Stimulated activated CD8-positive, alpha-beta memory T cell treated with anti-CD3 and anti-CD28 coated beads, Interleukin-4, amount 100 ng/mL, for 1 hour (primary cell): Measurements from ENCODE around the gene XPC.
A peak's percentile ranks its signal among the peaks of the same experiment; 100 is the strongest.

Experiments
- DNase-seq, 2 donors: peaks; one replicate each; pipeline ENCODE4 v3.0.0-alpha.2; 2020; ENCODE audit warnings: low read depth in 2 of 2, low spot score in 1 of 2

Gene XPC

DNA sequence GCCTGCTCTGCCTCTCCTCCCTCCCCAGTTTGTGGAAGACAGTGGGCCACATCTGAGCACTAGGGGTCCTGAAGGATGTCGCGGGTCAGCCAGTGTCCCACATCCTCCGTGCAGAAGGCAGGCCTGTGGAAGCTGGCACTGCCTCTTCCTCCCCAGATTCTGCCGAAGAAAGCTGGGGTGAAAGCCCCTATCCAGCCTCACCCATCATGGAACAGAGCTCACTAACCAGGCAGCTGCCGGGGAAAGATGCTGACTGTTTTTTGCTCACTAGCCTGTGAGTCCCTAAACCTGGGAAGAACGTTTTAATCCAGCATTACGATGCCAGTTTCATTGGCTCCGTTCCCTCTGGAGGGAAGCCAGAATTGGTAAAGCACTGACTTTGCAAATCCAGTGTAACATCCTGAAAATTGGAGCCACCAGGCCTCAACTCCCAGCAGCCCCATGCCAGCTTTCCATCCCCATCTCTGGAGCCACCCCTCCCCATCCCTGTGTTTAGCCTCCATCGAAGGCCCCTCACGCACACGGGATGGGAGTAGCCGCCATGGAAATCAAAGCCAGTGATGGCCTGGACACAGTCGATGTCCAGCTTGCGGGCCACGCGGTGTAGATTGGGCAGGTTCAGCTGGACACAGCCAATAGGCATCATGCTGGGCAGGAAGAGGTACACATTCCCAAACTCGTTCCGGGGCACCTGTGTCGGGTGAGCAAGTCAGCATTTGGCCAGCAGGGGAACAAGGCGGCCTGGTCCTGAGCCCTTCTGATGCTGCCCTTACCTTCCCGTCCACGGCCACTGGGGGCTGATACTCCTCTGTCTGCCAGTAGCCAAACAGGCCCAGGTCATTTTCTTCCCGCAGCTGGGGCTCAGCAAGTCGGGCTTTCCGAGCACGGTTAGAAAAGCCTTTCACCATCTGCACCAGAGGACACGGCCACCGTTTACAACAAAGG lies 30.1 kb downstream of the XPC start:
- no peak for DNase-seq

DNA sequence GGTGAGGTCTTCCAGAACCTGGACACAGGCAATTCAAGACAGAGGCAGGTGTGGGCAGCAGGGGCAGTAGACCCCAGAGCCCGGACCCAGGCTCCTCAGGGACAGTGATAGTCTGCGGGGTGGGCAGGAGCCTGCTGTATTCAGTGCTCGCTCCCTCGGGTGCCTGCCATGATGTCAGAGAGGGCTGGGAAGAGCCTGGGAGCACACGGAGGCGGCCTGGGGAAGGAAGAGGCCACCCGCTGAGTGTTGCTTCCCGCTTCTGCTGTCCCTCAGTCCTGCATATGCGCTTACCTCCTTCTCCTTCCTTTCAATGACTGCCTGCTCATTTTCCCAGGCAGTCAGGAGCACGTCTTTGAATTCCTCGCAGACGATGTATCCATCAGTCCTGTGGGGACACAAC lies 30.8 kb downstream of the XPC start:
- DNase-seq, result no peak

- no peak for DNase-seq
Measured at GRCh38 chr3:14147066-14147435, 31.4 kb downstream of the XPC start.

DNA sequence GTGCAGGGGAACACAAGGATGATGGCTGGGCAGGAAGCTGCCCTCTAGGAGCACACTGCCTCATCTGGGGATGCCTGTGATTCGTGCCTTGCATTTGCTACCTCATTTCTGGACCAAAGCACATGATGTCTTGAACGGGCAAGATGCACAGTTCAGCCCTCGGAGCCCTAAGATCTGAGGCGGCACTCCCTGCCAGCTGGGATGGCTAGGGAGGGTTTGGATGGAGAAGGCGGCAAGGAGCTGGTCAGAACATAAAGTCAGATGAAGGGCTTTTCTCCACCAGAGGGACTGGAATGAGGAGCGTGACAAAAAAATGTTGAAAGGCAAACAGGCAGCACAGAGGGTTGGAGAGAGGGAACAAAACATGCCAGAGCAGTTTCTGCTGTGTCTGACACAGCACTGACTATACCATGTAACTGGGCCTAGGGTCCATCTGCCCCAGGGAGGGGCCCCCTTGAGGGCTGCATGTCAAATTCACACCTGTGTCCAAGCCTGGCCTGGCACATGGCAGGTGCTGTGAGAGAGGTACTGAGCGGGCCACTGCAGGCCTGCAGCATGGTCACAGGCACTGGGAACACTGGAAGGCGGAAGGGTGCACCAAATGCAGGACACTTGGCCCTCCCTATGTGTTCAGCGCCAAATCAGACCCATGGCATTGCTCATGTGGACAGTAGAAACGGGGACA lies 31.9 kb downstream of the XPC start:
- DNase-seq, result no peak

GRCh38 chr3:14145670-14146380 lies 32.6 kb downstream of the XPC start:
- no peak for DNase-seq

GRCh38 chr3:14145236-14145635 lies 33.2 kb downstream of the XPC start:
- no peak for DNase-seq

DNA sequence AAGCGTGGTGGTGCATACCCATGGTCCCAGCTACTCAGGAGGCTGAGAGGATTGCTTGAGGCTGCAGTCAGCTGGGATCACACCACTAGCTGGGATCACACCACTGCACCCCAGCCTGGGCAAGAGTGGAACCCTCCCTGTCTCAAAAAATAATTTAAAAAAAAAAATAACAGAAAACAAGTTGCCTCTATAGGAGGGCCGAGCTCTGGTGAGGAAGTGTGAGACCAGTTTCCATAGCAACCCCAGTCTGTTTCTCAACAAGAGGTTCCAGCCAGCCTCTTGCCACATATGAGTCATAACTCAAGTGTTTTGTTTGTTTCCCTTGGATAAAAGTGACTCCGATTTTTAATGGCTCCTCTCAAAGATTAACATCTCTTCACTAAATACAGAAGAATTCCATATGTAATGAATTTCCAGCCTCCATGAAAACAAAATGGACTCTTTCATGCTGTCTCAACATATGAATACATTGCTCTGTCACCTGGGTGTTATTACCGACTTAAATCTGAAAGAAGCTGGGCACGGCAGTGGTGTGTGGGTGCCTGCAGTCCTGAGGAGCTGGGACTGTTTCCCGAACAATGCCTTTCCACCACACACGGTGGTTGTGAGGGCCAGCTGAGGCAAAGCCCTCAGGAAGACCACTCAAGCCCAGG lies 33.9 kb downstream of the XPC start:
- DNase-seq, result peak; percentile 32 to 46

- no peak for DNase-seq
Measured at GRCh38 chr3:14143271-14144225, 34.9 kb downstream of the XPC start.

DNA sequence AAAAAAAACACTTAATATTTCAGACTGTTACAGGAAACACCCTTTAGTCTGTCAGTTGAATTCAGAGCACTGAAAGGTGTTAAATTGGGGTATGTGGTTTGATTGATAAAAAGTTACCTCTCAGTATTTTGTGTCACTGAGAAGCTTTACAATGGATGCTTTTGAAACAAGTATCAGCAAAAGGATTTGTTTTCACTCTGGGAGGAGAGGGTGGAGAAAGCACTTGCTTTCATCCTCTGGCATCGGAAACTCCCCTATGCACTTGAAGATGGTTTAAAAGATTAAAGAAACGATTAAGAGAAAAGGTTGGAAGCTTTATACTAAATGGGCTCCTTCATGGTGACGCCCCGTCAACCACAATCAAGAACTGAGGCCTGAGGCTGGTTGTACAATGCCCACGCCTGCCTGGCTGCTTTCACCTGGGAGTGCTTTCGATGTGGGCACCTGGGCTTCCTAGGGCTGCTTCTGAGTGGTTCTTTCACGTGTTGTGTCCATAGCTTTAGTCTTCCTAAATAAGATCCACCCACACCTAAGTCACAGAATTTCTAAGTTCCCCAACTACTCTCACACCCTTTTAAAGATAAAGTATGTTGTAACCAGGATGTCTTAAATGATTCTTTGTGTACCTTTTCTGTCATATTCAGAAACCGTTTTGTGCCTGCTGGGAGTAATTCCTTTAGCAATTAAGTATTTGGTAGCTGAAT lies 35.7 kb downstream of the XPC start:
- peak in 1 of 2 donors; percentile 29 for DNase-seq

- no peak for DNase-seq
Measured at GRCh38 chr3:14141602-14142341, 36.6 kb downstream of the XPC start.

DNA sequence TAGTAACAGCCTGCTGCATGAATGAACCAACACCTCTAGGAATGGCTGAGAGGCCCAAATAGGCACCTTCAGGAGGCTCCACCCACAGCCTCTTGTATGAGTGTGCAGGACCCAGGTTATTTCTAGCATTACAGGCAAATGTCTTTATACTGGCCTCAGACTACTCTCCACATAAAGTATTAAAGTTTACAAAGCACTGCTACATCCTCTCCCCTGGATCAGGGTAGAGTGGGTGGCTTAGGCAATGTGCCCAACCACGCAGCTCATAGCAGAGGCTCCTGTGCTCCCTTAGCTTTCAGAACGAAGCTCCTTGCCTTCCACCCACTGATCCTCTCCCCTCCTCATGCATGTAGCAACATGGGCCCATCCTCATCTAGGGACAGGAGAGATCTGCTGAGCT lies 37.3 kb downstream of the XPC start:
- no peak for DNase-seq

GRCh38 chr3:14140668-14141067 lies 37.7 kb downstream of the XPC start:
- DNase-seq, result no peak

DNA sequence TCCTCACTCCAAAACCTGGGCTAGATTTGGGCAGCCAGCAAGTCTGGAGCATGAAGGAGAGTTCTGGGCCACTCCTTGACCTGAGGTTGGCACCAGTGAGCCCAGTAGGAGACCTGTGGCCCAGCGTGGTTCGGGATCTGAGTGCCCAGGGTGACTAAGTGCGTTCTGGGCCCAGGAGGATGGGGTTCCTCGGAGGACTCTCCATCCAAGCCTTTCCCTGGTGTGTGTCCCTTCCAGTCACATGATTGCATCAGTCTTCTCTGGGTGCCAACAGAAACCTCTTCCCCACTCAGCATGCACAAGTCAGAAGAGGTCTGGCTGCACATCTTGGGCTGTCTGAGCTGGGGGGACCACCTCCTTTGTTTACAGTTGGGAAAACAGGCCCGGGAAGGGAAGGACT lies 38.6 kb downstream of the XPC start:
- no peak for DNase-seq

DNA sequence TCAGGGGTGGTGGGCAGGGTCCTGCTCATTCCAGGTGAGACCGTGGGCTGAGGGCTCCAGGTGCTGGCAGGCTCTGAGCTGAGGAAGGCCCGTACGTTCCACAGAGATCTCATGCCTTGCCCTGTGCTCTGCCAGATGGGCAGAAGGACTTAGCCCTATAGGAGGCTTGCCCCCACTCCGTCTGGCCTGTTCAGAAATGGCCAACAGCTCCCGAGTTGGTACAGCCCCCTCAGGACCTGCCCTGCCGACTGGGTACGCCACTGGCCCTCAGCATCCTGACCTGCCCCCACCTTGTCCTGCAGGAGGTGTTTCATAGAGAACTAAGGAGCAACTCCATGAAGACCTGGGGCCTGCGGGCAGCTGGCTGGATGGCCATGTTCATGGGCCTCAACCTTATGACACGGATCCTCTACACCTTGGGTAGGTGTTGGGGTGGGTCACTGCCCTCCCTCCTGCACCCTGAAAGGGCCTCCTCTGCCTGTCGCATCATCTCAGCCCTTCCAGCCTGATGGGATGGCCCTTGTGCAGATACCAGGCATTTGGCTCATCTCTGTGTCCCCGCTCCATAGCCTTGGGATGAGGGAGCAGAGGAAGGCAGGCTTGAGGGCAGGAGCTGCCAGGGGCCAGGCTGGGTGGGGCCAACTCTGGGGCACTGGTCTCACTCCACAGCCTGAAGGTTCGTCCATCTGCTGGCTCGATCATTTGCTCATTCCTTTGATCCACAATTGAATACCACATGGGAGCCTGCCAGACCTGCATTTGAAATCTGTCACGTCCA lies 39.3 kb downstream of the XPC start:
- DNase-seq, result no peak

DNA sequence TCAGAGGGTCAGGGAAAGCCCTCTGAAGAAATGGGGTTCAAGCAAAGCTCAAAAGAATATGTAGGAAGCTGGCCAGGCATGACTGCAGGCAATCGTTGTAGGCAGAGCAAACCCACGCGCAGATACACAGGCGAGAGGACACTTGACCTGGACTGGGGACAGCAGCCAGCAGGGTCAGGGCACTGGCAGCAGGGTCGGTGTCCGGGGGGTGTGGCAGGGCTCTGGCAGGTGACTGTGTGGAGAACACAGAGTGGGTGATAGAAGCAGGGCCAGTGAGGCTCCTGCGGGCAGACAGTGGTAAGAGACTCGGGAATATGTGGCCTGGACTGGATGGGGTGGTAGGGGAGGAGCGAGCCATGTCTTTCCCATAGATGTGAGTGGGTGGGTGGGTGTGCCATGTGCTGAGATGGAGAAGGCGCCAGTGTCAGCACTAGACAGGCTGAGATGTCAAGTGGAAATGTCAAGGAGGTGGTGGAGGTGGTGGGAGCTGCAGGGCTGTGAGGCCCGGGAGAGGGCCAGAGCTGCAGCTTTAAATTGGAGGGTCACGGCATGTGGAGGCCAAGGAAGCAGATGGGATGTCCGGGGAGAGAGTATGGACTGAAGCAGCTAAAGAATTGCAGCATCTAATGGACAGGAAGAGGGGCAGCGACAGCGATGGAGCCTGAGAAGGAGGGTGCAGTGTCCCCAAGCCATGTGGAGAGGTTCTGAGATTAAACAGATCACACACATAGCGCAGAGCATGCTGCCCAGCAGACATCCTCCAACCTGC lies 40.1 kb downstream of the XPC start:
- no peak for DNase-seq

- DNase-seq, result no peak
Measured at GRCh38 chr3:14137445-14137844, 41.0 kb downstream of the XPC start.

DNA sequence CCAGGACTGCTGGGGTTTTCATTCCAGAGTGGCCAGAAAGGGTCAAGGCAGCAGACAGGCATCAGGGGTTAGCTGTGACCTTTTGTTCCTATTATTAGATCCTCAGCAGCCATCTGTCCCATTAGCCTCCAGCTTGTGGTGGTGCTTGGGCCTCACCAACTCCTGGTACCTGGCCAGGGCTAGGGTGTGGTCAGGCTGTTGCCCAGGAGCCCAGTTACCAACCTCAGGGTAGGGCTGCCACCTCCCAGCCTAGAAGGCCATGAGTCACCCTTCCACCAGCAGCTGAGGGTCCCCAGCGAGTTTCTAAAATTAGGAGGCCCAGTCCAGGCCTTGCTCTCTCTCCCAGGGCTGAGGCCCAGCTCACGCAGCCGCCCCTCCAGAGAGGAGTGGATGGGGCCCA lies 41.4 kb downstream of the XPC start:
- no peak for DNase-seq
